Mucosa of stomach (tissue), 1 donor: Measurements from ENCODE around the gene RAP2C.
"Not testable (repeated sequence)": the region's sequence is repeated elsewhere in the genome, so short reads cannot be mapped to it uniquely, and the experiment has no call there.

Experiments used
- H3K27me3 ChIP-seq: one replicate; pipeline ENCODE4 v1.7.0; 2013; ENCODE audit warnings: mild to moderate bottlenecking, low read length; ENCODE audit not compliant: control insufficient read depth, insufficient read depth
- H3K36me3 ChIP-seq: one replicate; pipeline ENCODE4 v1.7.0; 2013; ENCODE audit warnings: low read length; ENCODE audit not compliant: control insufficient read depth, insufficient read depth
- H3K4me1 ChIP-seq: one replicate; pipeline ENCODE4 v1.7.0; 2013; ENCODE audit warnings: mild to moderate bottlenecking, low read length; ENCODE audit not compliant: control insufficient read depth, insufficient read depth
- H3K4me3 ChIP-seq: one replicate; pipeline ENCODE4 v1.7.0; 2013; ENCODE audit warnings: low read length
- H3K9ac ChIP-seq: one replicate; pipeline ENCODE4 v1.7.0; 2013; ENCODE audit warnings: mild to moderate bottlenecking, low read length, moderate library complexity
- H3K9me3 ChIP-seq: one replicate; pipeline ENCODE4 v1.7.0; 2013; ENCODE audit warnings: mild to moderate bottlenecking, low read length, moderate library complexity; ENCODE audit not compliant: control insufficient read depth
- donor health status: Pancreatic carcinoma.

The RAP2C gene

DNA sequence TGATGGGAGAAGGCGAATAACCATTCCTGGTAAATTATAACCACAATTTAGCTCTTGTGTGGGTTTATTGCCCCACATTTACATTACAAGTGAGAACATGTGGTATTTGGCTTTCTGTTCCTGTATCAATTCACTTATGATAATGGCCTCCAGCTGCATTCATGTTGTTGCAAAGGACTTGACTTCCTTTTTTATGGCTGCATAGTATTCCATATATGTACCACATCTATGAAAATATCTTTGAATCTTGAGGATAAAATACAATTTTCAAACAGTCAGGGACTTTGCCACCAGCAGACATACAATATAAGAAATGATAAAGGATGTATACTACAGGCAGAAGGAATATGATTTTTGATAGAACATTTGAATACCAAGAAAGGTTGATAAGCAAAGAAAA lies 27.3 kb downstream of the RAP2C start:
- no peak overlapping the region for H3K9ac ChIP-seq
- no peak overlapping the region for H3K4me3 ChIP-seq
- H3K4me1 ChIP-seq, result no peaks in the 10 kb centered on the region
- H3K9me3 ChIP-seq, result no peaks in the 10 kb centered on the region
- H3K36me3 ChIP-seq, result no peaks in the 10 kb centered on the region
- H3K27me3 ChIP-seq, result no peaks in the 10 kb centered on the region

DNA sequence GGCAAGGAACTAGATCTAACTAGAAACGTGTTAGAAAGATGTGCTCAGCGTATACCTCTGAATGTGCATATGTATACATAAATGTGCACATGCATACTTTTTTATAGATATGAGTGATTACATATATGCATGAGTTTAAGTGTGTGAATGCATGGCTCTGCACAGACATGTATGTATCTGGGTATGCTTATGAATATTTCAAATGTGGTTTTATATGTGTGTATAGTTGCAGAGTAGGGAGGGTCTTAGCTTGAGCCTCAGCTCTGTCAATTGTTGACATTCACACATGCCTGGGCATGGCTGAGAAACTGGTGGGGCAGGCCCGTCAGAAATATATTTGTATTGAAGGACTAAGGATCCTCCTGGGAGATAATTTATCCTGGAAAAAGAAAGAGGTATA lies 31.1 kb downstream of the RAP2C start:
- Histone ChIP-seq H3K9ac (no peak overlapping the region), H3K4me1 (no peaks in the 10 kb centered on the region), H3K36me3 (no peaks in the 10 kb centered on the region), H3K27me3 (no peaks in the 10 kb centered on the region), H3K4me3 (no peak overlapping the region), H3K9me3 (no peaks in the 10 kb centered on the region)

DNA sequence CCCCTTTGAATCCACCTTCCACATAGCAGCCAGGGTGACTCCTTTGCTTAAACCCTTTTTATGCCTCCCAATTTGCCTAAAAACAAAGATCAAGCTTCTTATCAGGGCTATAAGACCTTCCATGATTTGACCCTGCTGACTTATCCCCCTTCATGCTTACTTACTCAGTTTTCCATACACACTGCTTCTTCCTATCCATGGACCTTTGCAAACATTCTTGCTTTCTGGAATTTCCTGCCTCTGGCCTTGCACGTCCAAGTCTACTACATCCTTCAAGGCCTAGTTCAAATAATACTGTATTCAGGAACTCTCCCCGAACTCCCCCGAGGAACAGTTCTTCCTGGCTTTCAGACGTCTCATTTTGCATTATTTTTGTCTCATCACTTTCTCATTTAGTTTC lies 31.8 kb downstream of the RAP2C start:
- H3K4me3 ChIP-seq, result no peak overlapping the region
- no peaks in the 10 kb centered on the region for H3K9me3 ChIP-seq
- H3K36me3 ChIP-seq, result no peaks in the 10 kb centered on the region
- H3K9ac ChIP-seq, result no peak overlapping the region
- H3K27me3 ChIP-seq, result no peaks in the 10 kb centered on the region
- H3K4me1 ChIP-seq, result no peaks in the 10 kb centered on the region

DNA sequence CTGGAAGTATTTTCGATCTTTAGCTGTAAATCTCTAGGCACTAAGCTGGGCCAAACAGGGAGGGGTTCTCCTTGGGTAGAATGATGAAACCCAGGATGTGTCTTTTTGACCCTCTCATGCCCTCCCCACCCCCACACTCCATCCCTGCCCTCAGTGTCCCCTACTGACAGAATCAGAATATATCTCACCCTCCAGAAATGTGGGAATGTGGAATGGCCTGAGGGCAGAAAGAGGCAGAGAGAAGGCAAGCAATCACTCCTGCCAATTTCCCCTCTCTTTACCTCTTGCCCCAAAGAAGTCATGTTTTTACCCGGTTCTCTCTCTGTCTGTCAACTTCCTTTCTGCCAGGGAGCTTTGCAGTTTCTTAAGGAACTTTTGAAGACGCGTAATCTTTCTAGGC lies 34.4 kb downstream of the RAP2C start:
- Histone ChIP-seq H3K9ac (no peak overlapping the region), H3K27me3 (no peaks in the 10 kb centered on the region), H3K9me3 (no peaks in the 10 kb centered on the region), H3K36me3 (no peaks in the 10 kb centered on the region), H3K4me1 (no peaks in the 10 kb centered on the region), H3K4me3 (no peak overlapping the region)

DNA sequence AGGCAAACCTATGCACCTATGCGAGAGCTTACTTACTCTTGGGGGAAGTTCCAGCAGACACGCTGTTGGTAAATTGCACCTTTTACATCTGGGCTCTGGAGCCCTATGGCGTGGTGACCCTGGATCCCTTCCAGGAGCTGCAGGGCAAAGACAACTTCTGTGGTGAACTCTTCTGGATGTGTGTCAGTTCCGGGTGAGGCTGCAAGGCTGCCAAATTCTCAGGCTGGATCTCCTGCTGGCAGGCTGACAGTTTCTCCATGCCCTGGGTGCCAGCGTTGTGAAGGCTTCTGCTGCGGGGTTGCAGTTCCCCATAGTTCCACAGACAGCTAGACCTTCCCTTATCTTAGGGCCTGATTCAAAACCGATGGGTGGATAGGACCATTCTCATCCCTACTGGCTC lies 37.9 kb downstream of the RAP2C start:
- no peak overlapping the region for H3K9ac ChIP-seq

DNA sequence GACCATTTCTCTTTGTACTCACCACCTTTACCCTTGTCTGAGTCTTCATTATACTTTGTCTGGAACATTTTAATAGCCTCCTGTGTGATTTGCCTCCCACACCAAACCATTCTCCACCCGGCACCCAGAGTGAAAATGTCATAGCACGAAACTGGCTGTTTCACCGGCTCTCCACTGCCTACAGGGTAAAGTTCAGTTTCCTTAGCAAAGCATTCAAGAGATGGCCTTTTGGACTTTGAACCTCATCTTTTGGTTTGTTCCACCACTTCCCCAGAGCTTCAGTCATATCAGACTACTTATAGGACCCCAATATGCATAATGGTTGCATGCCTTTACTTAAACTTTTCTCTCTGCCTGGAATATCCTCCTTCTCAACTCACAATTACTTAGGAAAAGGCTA lies 38.3 kb downstream of the RAP2C start:
- Histone ChIP-seq H3K9ac (no peak overlapping the region), H3K9me3 (no peaks in the 10 kb centered on the region), H3K36me3 (no peaks in the 10 kb centered on the region), H3K4me1 (no peaks in the 10 kb centered on the region), H3K27me3 (no peaks in the 10 kb centered on the region), H3K4me3 (no peak overlapping the region)

More for the DNA sequence above, 37.9 kb downstream of the RAP2C start:
- no peaks in the 10 kb centered on the region for H3K4me1 ChIP-seq
- no peak overlapping the region for H3K4me3 ChIP-seq
- H3K27me3 ChIP-seq, result no peaks in the 10 kb centered on the region
- no peaks in the 10 kb centered on the region for H3K36me3 ChIP-seq
- no peaks in the 10 kb centered on the region for H3K9me3 ChIP-seq

DNA sequence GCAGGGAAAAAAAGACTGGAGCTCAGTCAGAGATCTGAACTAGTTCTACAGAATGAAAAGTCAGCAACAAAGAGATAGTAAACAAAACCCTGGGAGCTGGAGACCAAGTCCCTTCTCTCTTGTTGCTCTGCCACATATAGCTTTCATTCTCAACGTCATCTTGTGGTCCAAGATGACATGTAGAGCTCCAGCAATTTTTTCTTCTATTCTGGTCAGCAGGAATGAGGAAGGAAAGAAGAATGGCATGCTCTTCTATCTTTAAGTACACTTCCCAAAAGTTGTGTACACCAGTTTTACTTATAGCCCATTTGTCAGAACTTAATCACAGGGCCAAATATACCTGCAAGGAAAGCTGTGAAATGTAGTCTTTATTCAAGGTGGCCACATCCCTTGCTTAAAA lies 45.6 kb downstream of the RAP2C start:
- Histone ChIP-seq H3K36me3 (no peaks in the 10 kb centered on the region), H3K27me3 (no peaks in the 10 kb centered on the region), H3K4me1 (no peaks in the 10 kb centered on the region), H3K9me3 (no peaks in the 10 kb centered on the region), H3K4me3 (no peak overlapping the region), H3K9ac (no peak overlapping the region)

DNA sequence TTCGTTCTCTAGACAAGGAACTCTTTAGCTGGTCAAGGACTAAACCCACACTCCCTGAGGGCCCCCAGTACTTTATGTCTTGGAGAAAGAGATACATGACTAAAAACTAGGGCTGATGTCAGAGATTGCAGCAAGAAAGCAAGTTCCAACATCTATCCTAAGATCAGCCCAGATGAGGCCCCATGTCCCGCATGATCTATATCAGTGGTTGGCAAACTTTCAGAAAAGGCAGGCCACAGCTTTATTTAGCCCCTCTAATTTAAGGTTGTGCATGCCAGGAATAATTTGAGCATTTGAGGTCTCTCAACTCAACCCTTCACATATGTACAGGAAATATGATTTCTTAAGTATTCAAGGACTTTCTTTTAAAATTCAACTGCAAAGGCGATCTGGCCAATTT lies 47.4 kb downstream of the RAP2C start:
- no peak overlapping the region for H3K9ac ChIP-seq
- no peaks in the 10 kb centered on the region for H3K9me3 ChIP-seq
- H3K27me3 ChIP-seq, result no peaks in the 10 kb centered on the region
- no peaks in the 10 kb centered on the region for H3K36me3 ChIP-seq
- H3K4me3 ChIP-seq, result no peak overlapping the region
- H3K4me1 ChIP-seq, result no peaks in the 10 kb centered on the region

DNA sequence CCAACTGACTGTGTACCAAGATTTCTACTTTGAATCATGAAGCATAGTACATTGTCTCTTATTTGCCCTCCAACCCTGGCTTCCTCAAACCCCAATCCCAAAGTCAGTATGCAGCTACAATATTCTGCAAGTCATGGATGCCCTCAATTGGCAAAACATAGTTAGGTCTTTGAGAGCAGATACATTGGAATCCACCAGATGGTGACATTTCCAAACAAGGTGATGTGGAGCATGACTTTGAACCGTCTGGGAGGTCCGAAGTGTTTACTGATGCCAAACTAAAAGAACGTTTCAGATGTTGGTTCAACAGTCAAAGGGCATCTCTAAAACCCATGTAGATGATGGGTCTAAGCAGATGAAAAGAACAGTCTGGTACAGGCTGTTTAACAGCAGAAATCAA lies 47.8 kb downstream of the RAP2C start:
- H3K9ac ChIP-seq, result no peak overlapping the region
- no peaks in the 10 kb centered on the region for H3K36me3 ChIP-seq
- no peaks in the 10 kb centered on the region for H3K27me3 ChIP-seq
- no peak overlapping the region for H3K4me3 ChIP-seq
- H3K9me3 ChIP-seq, result no peaks in the 10 kb centered on the region
- no peaks in the 10 kb centered on the region for H3K4me1 ChIP-seq

DNA sequence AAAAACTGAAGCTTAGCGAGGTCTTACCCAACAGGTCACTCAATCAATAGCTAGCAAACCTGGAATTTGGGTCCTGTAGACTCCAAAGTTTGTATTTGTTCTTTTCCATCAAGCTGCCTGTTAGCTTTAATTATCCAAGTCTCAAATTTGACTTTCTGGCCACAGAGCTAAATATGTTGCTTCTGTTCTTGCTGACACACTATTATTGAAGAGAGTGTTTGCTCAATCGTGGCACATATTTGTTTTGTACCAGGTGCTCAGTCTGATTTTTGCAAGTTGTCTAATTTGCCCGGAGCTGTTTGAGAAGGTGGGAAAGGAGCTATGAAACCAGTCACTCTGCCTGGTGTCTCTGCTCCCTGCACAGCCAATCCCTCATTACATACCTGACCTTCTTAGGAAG lies 49.7 kb downstream of the RAP2C start:
- Histone ChIP-seq H3K4me3 (no peak overlapping the region), H3K9ac (no peak overlapping the region), H3K27me3 (no peaks in the 10 kb centered on the region), H3K4me1 (no peaks in the 10 kb centered on the region), H3K36me3 (no peaks in the 10 kb centered on the region), H3K9me3 (no peaks in the 10 kb centered on the region)

DNA sequence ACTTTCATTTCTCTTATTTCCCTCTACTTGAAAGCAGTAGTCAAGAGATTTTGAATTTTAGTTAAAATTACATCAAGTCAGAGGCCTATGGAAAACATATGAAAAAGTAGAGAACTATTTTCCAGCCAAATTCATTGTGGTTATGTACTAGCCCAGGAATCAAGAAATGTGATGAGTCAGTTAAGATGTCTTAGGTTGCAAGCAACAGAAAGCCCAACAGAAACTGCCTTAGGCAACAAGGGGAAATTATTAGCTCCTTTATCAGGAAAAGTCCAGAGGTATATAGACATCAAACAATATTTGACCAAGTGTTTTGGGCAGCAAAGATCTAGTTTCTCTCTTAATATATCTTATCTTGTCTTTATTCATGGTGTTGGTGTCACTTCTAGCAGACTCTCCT lies 53.6 kb downstream of the RAP2C start:
- Histone ChIP-seq H3K9ac (no peak overlapping the region), H3K27me3 (no peaks in the 10 kb centered on the region), H3K9me3 (no peaks in the 10 kb centered on the region), H3K36me3 (no peaks in the 10 kb centered on the region), H3K4me3 (no peak overlapping the region), H3K4me1 (no peaks in the 10 kb centered on the region)

DNA sequence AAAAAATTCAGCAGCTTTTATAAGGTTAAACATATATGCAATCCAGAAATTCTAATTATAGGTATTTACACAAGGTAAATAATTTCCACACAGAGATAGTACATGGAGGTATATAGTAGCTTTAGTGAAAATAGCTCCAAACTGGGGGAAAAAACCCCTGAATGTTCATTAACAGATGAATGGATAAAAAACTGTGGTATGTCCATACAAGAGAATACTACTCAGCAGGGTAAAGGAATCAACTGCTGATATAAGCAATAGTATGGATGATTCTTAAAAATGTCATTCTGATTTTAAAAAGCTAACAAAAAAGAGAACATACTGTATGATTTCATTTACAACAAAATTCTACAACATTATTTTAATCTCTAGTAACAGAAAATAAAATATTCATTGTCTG lies 54.2 kb downstream of the RAP2C start:
- no peaks in the 10 kb centered on the region for H3K27me3 ChIP-seq
- H3K9ac ChIP-seq, result no peak overlapping the region
- no peaks in the 10 kb centered on the region for H3K9me3 ChIP-seq
- no peaks in the 10 kb centered on the region for H3K36me3 ChIP-seq
- H3K4me1 ChIP-seq, result no peaks in the 10 kb centered on the region
- no peak overlapping the region for H3K4me3 ChIP-seq

DNA sequence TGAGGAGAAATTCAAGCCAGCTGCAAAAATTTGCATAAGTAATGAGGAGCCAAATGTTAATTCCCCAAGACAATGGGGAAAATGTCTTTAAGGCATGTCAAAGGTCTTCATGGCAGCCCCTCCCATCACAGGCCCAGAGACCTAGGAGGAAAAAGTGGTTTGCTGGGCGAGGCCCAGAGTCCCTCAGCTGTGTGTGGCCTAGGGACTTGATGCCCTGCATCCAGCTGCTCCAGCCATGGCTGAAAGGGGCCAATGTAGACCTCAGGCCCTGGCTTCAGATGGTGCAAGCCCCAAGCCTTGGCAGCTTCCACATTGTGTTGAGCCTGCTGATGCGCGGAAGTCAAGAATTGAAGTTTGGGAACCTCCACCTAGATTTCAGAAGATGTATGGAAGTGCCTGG lies 56.2 kb downstream of the RAP2C start:
- not testable (repeated sequence) for H3K36me3 ChIP-seq

More for the DNA sequence above, 56.2 kb downstream of the RAP2C start:
- H3K4me1 ChIP-seq, H3K27me3 ChIP-seq, H3K9me3 ChIP-seq, H3K4me3 ChIP-seq, H3K9ac ChIP-seq: not testable (repeated sequence)
